GM19099 (cell line): Measurements from ENCODE around the gene RNF220.
A peak's percentile ranks its signal among the peaks of the same experiment; 100 is the strongest.

Experiments used
- POLR2A ChIP-seq: IDR thresholded peaks from 3 replicates; pipeline ENCODE4 v1.6.1; 2011; ENCODE audit warnings: low read depth; ENCODE audit not compliant: insufficient read length; ENCODE audit errors: extremely low read depth

Gene RNF220

DNA sequence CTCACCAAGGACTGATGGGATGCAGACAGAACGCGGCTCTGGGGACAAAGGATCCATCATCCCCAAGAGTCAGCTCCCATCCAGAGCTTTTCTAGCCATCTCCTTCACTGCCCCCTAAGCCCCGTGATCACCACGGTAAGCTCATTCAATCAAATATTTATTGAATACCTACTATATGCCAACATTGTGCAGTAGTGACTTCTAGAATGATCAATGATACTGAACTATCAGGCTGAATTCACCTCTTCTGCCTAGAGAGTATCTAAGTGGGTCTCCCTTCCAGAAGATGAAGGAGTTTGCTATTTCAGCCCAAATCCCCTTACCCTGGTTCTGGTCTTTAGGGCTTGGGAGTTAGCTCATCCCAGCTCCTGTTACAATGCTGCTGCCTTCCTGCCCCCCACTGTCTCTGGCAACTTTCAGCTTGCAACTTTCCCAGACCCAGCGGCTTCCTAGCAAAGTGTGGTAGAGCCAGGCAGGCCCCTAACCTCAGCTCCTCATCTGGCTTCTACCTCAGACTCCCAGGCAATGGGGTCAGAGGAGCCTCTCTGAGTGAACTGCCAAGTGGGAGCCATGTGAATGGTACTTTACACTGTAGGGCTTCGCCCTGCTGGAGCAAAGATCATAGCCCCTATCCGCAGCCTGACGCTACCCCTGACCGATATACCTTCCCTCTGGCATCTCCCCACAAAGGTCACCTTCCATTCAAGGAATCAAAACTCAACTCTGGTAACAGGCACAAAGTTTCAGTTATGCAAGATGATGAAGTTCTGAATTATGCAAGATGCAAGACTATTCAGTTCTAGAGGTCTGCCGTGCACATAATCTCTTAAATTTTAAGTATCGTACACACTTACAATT, 248.3 kb downstream of the RNF220 start:
- TF ChIP-seq POLR2A: no peak

DNA sequence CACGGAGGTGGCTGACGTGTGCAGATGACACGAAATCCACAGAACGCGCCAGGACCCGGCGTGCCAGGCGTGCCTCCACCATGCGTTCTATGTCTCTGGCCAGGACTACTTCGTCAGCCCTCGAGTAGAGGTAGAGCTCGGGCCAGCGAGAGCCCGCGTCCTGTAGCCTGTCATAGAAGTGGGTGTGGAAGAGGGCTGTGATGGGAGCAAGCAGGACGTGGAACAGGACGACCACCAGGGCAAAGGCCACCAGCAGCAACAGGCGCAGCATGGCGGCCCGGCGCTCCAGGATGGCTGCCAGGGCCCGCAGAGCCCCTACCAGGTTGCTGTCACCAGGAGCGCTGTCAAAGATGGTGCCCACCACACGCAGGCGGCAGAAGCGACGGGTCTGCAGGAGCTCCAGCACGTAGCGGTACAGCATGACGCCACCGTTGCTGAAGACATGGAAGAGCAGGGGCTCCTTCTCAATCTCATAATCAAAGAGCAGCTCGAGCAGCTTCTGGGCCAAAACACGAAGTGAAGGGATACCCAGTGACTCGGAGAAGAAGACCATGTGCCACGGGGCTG, 249.6 kb downstream of the RNF220 start:
- no peak for TF ChIP-seq POLR2A

GRCh38 chr1:44655609-44656008, 250.6 kb downstream of the RNF220 start:
- no peak for TF ChIP-seq POLR2A

DNA sequence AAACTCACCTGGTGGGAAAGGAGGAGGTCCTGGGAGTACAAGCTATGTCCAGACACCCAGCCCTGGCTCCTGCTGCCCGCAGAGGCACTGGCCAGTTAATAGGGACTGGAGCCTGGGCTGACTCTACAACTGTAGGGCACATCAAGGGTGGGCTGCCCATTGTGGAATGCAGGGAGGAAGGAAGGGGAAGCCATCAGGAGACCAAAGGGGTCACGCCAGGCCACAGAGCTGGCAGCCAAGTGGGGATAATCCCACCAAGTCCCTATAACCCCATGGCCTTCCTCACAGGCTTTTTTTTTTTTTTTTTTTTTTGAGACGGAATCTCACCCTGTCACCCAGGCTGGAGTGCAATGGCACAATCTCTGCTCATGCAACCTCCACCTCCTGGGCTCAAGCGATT, 254.5 kb downstream of the RNF220 start:
- TF ChIP-seq POLR2A: no peak

DNA sequence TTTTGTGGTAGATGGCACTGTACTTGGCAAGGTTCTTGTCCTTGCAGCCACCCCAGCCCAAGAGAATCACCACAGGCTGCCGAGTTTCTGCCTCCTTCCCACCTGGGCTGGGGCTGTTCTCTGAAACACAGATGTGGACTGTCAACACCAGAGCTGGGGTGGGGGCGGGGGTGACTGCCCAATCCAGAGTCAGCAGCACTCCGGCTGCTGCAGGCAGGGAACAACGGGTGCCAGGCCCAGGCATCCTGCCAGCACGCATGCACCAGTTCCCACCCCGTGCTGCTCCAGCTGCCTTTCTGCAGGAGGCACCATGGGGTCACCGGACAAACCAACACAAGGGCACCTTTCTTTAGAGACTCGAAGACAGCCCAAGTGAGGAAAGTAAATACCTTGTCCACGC, 255.1 kb downstream of the RNF220 start:
- no peak for TF ChIP-seq POLR2A

GRCh38 chr1:44661781-44662682, 257.0 kb downstream of the RNF220 start:
- no peak for TF ChIP-seq POLR2A

DNA sequence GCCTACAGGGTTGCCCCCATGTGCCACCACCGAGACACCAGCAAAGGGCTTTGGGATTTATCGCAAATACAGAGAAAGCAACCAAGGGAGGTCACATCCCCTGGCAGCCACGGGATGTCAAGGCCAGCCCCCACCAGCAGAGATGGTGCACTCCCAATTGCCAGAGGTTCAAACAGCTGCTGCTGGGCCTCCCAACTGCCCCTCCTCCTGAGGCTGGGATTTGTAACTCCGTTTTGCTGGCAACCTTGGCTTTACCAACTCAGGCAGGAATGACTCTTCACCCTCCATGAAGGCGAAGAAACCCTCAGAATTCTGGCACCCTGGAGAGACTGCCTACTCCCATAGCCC, 257.6 kb downstream of the RNF220 start:
- TF ChIP-seq POLR2A: no peak

- no peak for TF ChIP-seq POLR2A
Observed at GRCh38 chr1:44663417-44663816, 258.4 kb downstream of the RNF220 start.

GRCh38 chr1:44664730-44665370, 259.8 kb downstream of the RNF220 start:
- no peak for TF ChIP-seq POLR2A

DNA sequence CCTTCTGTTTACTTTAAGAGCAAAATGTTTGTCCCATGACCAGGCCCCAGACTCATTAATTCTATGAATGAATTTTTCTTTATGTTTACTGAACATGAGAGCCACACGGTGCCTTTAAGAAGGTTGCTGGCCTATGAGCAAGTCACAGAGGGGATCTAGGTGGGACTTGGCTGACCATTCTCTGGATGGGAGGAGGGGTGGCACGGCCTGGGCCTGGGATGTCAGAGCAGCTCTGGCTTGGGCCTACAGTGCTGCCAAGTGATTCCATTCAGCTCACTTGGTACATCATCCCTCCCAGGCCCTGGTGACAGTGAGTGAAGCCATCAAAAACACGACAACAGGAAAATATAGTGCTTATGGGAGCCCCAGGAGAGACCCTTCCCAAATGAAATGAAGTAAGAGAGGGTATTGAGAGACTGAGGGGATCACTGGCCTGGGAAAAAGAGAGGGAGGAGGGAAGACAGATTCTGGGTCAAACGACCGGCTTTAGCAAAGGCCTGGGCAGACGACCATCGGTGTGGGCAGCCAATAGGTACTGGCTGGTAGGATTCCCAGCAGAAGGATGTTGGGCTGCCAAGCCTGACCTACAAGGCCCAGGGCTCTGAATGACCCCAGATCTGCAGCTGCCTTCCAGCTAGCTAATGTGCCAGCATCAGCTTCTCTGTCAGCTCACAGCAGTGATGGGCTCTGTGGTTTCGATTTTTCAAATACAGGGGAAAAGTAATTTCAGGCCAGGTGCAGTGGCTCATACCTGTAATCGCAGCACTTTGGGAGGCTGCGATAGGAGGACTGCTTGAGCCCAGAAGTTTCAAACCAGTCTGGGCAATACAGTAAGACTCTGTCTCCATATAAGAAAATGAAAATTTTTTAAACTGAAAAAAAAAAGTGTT, 265.9 kb downstream of the RNF220 start:
- TF ChIP-seq POLR2A: no peak

DNA sequence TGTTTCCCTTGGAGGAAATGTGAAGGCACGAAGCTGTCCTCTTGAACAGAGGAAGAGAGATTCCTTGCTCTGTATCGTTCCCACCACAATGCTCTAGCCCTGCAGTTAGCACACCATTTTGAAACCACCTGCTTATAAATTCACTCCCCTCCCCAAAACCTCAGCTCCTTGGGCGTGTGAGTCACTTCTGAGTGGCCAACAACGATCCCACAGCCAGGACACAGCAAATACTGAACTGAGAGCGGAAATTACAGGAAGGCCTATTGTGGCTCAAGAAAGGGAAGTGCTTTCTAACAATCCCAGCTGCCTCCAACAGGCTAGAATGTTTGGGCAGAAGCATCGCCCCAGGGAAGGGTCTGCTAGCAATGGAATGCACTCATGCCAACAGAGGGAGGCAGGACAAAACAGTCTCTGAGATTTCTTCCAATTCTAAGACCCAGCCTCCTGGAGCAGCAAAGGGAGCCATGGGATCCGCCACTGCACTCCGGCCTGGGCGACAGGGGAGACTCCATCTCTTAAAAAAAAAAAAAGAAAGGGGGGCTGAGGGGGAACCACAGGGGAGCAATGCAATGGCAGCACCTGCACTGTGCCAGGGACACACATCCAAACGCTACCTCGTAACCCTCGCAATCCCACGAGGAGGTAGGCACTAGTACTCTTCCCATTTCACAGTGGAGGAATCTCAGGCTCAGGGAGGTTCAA, 267.4 kb downstream of the RNF220 start:
- peak; percentile 49 for TF ChIP-seq POLR2A

GRCh38 chr1:44672961-44673674, 268.1 kb downstream of the RNF220 start:
- no peak for TF ChIP-seq POLR2A

GRCh38 chr1:44673675-44674112, 268.6 kb downstream of the RNF220 start:
- no peak for TF ChIP-seq POLR2A
